Measurements from ENCODE around the gene TNRC6B. TPM values are rescaled to one million over a fixed set of nuclear protein-coding genes. Genes with fewer than 3 reads are reported as not detected.
"Not testable (repeated sequence)": the region's sequence is repeated elsewhere in the genome, so short reads cannot be mapped to it uniquely, and the experiment has no call there.

TNRC6B gene
- total RNA-seq, 1 experiment from 2014 or later, result 15.1 TPM

- peak; percentile 64 for DNase-seq (ENCODE audit: low read depth)
Observed at GRCh38 chr22:40183029-40183581, 5.4 kb downstream of the TNRC6B start.

- not testable (repeated sequence) for DNase-seq (ENCODE audit: low read depth)
Observed at GRCh38 chr22:40183603-40184002, 5.9 kb downstream of the TNRC6B start.

- DNase-seq (ENCODE audit: low read depth), result no peak
Observed at GRCh38 chr22:40187389-40187788, 9.7 kb downstream of the TNRC6B start.

- no peak for DNase-seq (ENCODE audit: low read depth)
Observed at GRCh38 chr22:40189997-40190396, 12.3 kb downstream of the TNRC6B start.

GRCh38 chr22:40190501-40190900 lies 12.8 kb downstream of the TNRC6B start:
- no peak for DNase-seq (ENCODE audit: low read depth)

- DNase-seq (ENCODE audit: low read depth), result no peak
Observed at GRCh38 chr22:40193429-40194421, 16.0 kb downstream of the TNRC6B start.

- no peak for DNase-seq (ENCODE audit: low read depth)
Observed at GRCh38 chr22:40194656-40195055, 16.9 kb downstream of the TNRC6B start.

- DNase-seq (ENCODE audit: low read depth), result peak; percentile 86
Observed at GRCh38 chr22:40196628-40197360, 19.1 kb downstream of the TNRC6B start.

- not testable (repeated sequence) for DNase-seq (ENCODE audit: low read depth)
Observed at GRCh38 chr22:40197421-40197820, 19.7 kb downstream of the TNRC6B start.

- no peak for DNase-seq (ENCODE audit: low read depth)
Observed at GRCh38 chr22:40198733-40199132, 21.0 kb downstream of the TNRC6B start.

GRCh38 chr22:40199223-40199622 lies 21.5 kb downstream of the TNRC6B start:
- no peak for DNase-seq (ENCODE audit: low read depth)

GRCh38 chr22:40199852-40200251 lies 22.1 kb downstream of the TNRC6B start:
- no peak for DNase-seq (ENCODE audit: low read depth)

GRCh38 chr22:40200795-40201530 lies 23.2 kb downstream of the TNRC6B start:
- no peak for DNase-seq (ENCODE audit: low read depth)

GRCh38 chr22:40202225-40202944 lies 24.7 kb downstream of the TNRC6B start:
- no peak for DNase-seq (ENCODE audit: low read depth)

GRCh38 chr22:40203572-40203971 lies 25.8 kb downstream of the TNRC6B start:
- no peak for DNase-seq (ENCODE audit: low read depth)

- peak; percentile 13 for DNase-seq (ENCODE audit: low read depth)
Observed at GRCh38 chr22:40204321-40205116, 26.8 kb downstream of the TNRC6B start.

- no peak for DNase-seq (ENCODE audit: low read depth)
Observed at GRCh38 chr22:40206561-40206960, 28.8 kb downstream of the TNRC6B start.

GRCh38 chr22:40210818-40211217 lies 33.1 kb downstream of the TNRC6B start:
- no peak for DNase-seq (ENCODE audit: low read depth)

GRCh38 chr22:40211476-40212054 lies 33.8 kb downstream of the TNRC6B start:
- DNase-seq (ENCODE audit: low read depth), result no peak

GRCh38 chr22:40212121-40212520 lies 34.4 kb downstream of the TNRC6B start:
- no peak for DNase-seq (ENCODE audit: low read depth)

Measured in Daoy (cell line).